ENCODE data around the gene PPM1J. TPM values are rescaled to one million over a fixed set of nuclear protein-coding genes. Genes with fewer than 3 reads are reported as not detected.
A peak's percentile ranks its signal among the peaks of the same experiment; 100 is the strongest.

The PPM1J gene
- 0.59 and 1.1 TPM in 2 replicates for total RNA-seq

- Histone ChIP-seq H4K20me1 (ENCODE audit: insufficient read depth, low read length) (no peaks in the 10 kb centered on the region), H3K9me3 (ENCODE audit: low read depth, low read length) (no peaks in the 10 kb centered on the region), H3K27me3 (ENCODE audit: insufficient read depth, low read length) (no peaks in the 10 kb centered on the region), H3K36me3 (ENCODE audit: insufficient read depth, low read length) (no peaks in the 10 kb centered on the region), H3K4me3 (ENCODE audit: insufficient read depth, low read length) (peak within 1 kb of the TSS; percentile 79), H3K4me2 (ENCODE audit: insufficient read depth, low read length) (peak within 1 kb of the TSS; percentile 97), H3K79me2 (ENCODE audit: insufficient read depth, low read length) (no peaks in the 10 kb centered on the region), H2AFZ (ENCODE audit: low read length) (peak within 1 kb of the TSS; percentile 93), H3K4me1 (ENCODE audit: insufficient read depth, low read length) (peaks cover 12% of the 10 kb centered on the region), H3K27ac (ENCODE audit: low read depth, low read length) (peak within 1 kb of the TSS; percentile 28)
- TF ChIP-seq, protein P1, sequence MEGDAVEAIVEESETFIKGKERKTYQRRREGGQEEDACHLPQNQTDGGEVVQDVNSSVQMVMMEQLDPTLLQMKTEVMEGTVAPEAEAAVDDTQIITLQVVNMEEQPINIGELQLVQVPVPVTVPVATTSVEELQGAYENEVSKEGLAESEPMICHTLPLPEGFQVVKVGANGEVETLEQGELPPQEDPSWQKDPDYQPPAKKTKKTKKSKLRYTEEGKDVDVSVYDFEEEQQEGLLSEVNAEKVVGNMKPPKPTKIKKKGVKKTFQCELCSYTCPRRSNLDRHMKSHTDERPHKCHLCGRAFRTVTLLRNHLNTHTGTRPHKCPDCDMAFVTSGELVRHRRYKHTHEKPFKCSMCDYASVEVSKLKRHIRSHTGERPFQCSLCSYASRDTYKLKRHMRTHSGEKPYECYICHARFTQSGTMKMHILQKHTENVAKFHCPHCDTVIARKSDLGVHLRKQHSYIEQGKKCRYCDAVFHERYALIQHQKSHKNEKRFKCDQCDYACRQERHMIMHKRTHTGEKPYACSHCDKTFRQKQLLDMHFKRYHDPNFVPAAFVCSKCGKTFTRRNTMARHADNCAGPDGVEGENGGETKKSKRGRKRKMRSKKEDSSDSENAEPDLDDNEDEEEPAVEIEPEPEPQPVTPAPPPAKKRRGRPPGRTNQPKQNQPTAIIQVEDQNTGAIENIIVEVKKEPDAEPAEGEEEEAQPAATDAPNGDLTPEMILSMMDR (IDR thresholded peaks at IDR 0.05; ENCODE audit: extremely low read depth, low read depth, low read length): no peak
- DNase-seq (ENCODE audit: insufficient read length, low spot score, missing footprints): peak; percentile 100
Measured at GRCh38 chr1:112715264-112716053, at the start of gene PPM1J. TSS of gene PPM1J (minus strand) at chr1:112715332. CDS start at chr1:112715301, 31 bp downstream.

DNA sequence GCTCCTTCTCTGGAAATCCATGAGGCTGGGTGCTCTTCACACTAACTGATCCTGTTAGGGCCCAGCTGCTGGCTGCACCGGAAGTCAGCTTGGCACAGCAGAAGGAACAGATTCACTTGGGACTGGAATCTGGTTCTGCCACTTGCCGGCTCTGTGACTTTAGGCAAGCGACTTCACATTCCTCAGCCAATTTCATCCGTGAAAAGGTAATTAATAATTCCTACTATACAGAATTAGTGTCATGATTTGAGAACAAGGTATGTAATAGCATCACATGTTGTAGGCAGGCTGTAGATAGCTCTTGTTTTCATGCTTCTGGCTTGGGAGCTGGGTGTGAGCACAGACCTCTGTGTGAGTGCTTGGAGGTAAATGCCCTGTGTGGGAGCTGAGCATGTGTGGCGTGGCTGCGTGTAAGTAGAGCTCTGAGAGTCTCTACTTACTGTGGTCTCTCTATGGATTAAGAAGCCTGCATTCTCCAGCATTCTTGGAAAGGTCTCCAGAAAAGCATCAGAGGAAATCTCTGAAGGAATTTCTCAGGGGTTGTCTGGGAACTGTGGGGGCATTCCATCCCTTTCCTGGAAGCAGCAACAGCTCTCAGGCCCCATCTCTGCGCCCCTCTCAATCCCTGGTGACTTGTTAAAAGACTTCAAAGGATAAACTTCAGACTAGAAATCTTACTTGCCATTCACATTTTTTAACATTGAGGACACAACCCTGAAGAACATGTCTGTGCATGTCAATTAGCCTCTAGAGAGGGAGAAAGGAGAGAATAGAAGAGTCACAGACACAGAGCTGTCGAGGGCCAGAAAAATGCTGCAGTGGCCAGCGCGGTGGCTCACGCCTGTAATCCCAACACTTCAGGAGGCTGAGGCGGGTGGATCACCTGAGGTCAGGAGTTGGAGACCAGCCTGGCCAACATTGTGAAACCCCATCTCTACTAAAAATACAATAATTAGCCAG, 47.7 kb upstream of the PPM1J start:
- TF ChIP-seq, protein P1 (IDR thresholded peaks at IDR 0.05; ENCODE audit: extremely low read depth, low read depth, low read length): no peak
- no peak overlapping the region for H3K4me3 ChIP-seq (ENCODE audit: insufficient read depth, low read length)
- no peak overlapping the region for H3K27ac ChIP-seq (ENCODE audit: low read depth, low read length)
- peak overlapping the region; percentile 88 for H2AFZ ChIP-seq (ENCODE audit: low read length)
- H3K27me3 ChIP-seq (ENCODE audit: insufficient read depth, low read length): no peaks in the 10 kb centered on the region
- peaks cover 10% of the 10 kb centered on the region for H3K4me1 ChIP-seq (ENCODE audit: insufficient read depth, low read length)
- DNase-seq (ENCODE audit: insufficient read length, low spot score, missing footprints): peak; percentile 82
- no peaks in the 10 kb centered on the region for H3K79me2 ChIP-seq (ENCODE audit: insufficient read depth, low read length)
- peak overlapping the region; percentile 1 for H3K4me2 ChIP-seq (ENCODE audit: insufficient read depth, low read length)
- no peaks in the 10 kb centered on the region for H3K36me3 ChIP-seq (ENCODE audit: insufficient read depth, low read length)
- no peaks in the 10 kb centered on the region for H3K9me3 ChIP-seq (ENCODE audit: low read depth, low read length)
- no peaks in the 10 kb centered on the region for H4K20me1 ChIP-seq (ENCODE audit: insufficient read depth, low read length)

DNA sequence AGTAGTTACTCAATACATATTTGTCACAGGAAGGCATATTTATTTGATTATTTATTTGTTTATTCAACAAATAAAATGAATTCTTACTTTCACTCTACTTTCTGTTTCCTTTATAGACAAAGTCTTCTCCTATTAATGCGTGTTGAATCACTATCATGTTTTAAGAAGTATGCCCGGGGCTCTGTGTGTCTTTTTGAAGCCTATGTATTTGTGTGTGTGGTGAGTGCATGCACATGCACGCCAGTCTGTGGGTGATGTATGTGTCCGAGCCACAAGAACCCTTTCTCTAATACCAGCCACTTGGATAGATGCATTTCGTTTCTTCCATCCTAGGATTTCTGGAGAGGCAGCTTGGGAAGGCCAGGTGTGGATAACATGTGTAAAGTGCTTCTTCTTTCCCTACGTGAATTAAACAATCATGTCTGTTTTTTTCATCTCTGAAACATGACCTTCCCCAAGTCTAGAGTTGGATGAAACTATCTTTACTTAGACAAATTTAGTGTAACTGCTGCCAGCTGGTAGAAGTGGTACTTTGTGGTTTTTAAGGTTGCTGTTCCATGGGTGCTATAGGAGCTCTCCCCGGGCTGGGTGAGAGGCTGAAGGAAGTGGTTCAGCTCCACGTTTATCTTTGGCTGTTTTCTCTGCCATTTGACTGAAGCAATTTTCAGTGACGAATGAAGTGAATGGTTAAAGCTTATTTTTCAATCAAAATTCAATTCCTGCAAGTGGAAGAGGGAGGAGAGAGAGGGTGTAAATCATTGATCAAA, 46.8 kb upstream of the PPM1J start:
- Histone ChIP-seq H3K27ac (ENCODE audit: low read depth, low read length) (no peak overlapping the region), H3K27me3 (ENCODE audit: insufficient read depth, low read length) (no peaks in the 10 kb centered on the region), H4K20me1 (ENCODE audit: insufficient read depth, low read length) (no peaks in the 10 kb centered on the region), H3K9me3 (ENCODE audit: low read depth, low read length) (no peaks in the 10 kb centered on the region), H3K4me2 (ENCODE audit: insufficient read depth, low read length) (no peak overlapping the region), H3K4me3 (ENCODE audit: insufficient read depth, low read length) (no peak overlapping the region), H2AFZ (ENCODE audit: low read length) (peak overlapping the region; percentile 88), H3K79me2 (ENCODE audit: insufficient read depth, low read length) (no peaks in the 10 kb centered on the region), H3K36me3 (ENCODE audit: insufficient read depth, low read length) (no peaks in the 10 kb centered on the region), H3K4me1 (ENCODE audit: insufficient read depth, low read length) (peaks cover 10% of the 10 kb centered on the region)
- DNase-seq (ENCODE audit: insufficient read length, low spot score, missing footprints): no peak
- TF ChIP-seq, protein P1 (IDR thresholded peaks at IDR 0.05; ENCODE audit: extremely low read depth, low read depth, low read length): no peak
